Fibroblast of skin of scalp (primary cell): ENCODE measurements around the gene MAMDC2.

ENCODE experiments used
- DNase-seq: peaks from one replicate; pipeline ENCODE4 v3.0.0-alpha.2; 2013

The MAMDC2 gene

GRCh38 chr9:70066874-70067273 is 23.2 kb downstream of the MAMDC2 start:
- no peak for DNase-seq

DNA sequence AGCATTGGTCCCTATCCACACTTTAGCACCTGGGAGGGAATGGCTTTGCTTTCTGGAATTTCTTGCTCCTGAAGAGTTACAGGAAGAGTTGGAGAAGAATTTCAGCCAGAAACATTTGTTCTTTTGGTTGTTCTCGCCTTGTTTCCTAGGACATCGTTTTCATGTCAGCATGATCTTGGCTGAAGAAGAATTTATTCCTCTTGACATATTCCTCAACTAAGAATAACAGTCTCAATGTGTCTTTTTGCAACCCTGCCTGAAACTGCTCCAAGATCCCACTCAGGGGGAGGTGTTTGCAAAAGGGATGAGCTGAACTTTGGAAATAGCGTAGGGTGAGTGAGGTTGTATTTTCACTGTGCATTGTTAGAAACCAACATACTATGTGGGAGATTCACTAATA is 26.1 kb downstream of the MAMDC2 start:
- no peak for DNase-seq

DNA sequence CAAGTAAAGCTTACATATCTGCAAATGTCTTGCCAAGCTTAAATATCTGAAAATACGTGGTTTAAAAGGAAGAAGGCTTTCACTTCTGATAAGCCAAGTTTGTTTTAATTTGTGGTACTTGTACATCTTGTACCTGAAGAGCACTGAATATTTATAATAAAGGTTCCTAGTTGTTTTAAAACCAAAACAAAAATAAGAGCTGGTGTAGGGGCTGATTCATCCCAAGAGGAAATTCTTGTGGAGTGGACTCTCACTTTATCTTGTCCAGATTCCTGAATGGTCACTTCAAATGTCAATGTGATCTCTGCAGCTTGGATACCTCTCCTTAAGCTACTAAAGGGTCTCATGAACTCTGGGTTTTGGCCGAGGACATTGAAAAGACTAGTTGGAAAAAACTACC is 29.5 kb downstream of the MAMDC2 start:
- DNase-seq, result no peak

DNA sequence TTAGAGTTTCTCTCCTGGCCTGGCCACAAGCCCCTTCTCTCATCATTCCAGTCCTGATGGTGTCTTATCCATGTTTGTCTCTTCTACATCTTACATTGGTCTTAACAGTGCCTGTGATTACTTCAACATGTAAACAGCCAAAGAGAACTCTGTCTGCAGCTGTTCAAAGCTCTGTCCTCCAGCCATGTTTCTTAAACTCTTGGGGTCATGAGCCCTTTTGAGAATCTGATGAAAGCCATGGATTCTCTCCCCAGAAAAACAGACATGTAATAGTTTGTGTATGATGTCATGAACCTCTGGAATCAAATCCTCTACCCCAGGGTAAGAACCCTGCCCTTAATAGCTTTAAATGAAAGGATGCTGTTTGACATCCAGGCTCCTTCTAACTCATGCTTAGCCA is 30.1 kb downstream of the MAMDC2 start:
- DNase-seq, result no peak

- no peak for DNase-seq
Measured at GRCh38 chr9:70076678-70077077, 33.0 kb downstream of the MAMDC2 start.

DNA sequence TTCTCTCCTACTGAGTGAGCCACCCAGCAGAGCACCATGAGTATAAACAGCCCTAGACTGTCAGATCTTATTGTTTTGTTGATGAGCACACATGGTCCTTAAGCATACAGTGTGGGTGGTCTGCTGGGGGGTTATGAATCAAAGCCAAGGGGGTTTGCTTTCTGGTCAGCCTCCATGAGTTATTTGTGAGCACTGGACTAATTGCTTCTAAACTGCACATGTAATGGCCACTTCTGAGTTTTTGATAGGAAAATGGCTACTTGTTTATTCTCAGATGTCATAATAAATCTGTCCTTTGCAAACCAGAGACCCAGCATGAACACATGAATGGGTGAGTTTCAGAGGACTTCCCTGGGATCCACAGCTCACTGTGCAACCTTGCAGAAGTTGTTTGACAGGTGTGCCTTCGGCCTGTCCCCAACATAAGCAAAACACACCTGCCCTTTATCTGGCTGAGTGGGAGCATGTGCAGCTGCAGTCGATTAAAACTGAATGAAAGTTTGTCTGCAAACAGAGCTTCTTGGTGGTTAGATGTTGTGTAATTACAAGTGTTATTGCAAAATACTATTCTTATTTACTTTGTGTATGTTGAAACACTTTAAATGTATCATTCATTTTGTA is 35.9 kb downstream of the MAMDC2 start:
- no peak for DNase-seq

DNA sequence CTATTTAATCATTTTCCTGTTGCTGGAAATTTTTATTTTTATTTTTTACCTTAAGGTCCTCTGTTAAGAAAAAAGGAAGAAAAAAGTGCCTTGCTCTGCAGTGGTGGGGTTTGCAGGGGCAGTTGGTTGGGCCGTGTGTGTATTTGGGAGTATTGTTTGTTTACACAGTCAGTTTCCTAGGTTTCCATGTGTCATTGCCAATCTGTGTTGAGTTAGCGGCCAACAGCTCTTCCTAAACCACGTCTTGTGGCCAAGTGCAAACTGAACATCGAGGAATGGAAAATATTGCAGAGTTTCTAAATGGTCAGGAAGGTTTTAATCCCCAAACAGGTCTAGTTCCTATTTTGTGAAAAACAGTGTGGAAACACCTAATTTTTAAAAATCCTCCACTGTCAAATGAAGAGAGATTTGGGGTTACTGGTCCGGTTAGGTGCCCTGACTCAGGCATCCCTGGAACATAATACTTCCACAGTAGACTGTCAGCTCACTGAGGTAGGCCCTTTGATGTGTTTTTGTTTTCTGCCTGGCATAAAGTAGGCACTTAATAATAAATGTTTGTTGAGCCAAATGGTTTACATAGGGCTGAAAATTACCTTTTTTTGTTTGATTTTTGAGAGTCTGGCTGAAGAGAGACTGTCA is 37.0 kb downstream of the MAMDC2 start:
- DNase-seq, result peak; percentile 36

DNA sequence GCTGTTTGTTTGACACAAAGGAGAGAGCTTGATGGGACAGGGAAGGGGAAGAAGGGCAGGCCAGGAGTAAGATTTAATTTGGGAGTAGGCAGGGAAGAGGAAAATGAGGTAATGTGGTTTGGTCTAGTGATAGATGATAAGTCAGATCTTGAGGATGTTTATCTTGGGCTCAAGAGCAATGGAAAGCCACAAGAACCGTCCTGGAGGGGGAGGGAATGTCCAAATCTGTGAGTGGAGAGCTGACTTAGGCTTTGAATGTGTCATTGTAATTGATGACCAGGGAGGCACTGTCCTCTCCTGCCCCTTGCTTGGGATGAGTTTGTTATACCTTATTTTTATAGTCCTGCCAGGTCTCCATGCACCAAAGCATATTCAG is 37.5 kb downstream of the MAMDC2 start:
- peak; percentile 12 for DNase-seq

- DNase-seq, result no peak
Measured at GRCh38 chr9:70083429-70083828, 39.8 kb downstream of the MAMDC2 start.

GRCh38 chr9:70085241-70085640 is 41.6 kb downstream of the MAMDC2 start:
- DNase-seq, result peak; percentile 59

DNA sequence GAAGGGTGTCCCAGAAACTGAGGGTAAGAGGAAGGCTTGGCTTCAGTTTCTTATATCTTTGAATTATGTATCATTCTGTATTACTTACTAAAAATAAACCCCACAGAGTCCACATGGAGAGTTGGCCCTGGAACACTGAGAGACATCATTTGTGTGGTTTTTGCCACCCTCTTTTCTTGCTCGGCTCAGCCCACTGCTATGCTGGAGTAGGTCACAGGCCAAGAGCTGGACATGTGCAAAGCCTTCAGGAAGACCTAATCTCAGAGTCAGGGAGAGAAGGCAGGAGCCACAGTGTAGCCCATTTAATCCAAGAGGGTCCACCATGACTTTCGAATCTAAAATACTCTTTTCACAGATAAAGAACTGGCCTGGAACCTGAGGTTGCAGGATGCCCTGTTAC is 47.5 kb downstream of the MAMDC2 start:
- DNase-seq, result no peak

- no peak for DNase-seq
Measured at GRCh38 chr9:70091572-70091971, 47.9 kb downstream of the MAMDC2 start.

DNA sequence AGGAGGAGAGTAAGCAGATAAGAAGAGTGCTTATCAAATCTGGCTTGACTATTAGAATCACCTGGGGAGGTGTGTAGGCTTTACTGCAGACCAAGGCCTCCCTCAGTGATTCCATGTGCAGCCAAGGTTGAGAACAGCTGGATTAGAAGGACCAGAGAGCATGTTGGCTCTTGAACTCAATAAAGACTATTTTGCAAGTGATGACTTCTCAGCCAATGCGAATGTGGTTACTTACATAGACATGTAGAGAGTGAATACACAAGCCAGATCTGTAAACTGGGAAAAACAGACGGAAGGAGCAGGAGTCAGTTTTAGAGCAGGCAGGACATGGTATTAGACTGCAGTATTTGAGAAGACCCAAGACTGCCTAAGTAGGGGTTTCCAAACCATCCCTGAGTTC is 48.5 kb downstream of the MAMDC2 start:
- DNase-seq, result no peak

DNA sequence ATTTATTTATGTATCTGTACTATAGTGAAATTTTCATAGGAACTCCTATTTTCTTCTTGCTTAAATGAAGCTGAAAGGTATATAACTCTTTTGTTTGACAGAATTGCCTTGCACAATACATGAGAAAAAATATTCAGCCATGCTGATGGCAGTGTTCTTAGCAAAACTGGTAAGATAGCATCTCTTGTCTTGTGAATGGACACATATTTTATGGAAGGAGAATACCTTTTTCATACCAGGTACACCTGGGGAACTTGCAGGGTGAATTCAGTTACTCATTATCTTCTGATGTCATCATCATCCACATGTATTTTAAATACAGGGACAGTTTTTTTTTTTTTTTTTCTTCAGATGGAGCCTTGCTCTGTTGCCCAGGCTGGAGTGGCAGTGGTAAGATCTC is 49.4 kb downstream of the MAMDC2 start:
- no peak for DNase-seq

- no peak for DNase-seq
Measured at GRCh38 chr9:70093944-70094343, 50.3 kb downstream of the MAMDC2 start.

DNA sequence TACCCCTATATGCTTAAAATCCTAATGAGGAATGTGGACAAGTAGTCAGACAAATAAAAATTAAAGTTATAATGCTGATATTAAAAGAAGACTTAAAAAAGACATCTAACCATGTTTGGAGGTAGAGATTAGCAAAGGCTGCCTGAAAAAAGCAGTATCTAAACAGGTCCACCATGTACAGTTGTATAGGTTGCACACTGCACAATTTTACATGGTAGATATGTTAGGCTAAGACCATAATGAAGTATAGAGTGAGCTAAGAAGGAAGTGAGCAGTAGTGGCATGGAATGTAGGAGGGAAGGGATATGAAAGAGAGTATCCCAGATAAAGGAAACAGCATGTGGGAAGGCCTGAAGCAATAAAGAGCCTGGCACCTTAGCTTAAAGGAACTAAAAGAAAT is 51.1 kb downstream of the MAMDC2 start:
- DNase-seq, result no peak

- DNase-seq, result no peak
Measured at GRCh38 chr9:70097187-70097586, 53.5 kb downstream of the MAMDC2 start.

GRCh38 chr9:70100362-70100761 is 56.7 kb downstream of the MAMDC2 start:
- DNase-seq, result no peak

- no peak for DNase-seq
Measured at GRCh38 chr9:70101265-70101664, 57.6 kb downstream of the MAMDC2 start.

DNA sequence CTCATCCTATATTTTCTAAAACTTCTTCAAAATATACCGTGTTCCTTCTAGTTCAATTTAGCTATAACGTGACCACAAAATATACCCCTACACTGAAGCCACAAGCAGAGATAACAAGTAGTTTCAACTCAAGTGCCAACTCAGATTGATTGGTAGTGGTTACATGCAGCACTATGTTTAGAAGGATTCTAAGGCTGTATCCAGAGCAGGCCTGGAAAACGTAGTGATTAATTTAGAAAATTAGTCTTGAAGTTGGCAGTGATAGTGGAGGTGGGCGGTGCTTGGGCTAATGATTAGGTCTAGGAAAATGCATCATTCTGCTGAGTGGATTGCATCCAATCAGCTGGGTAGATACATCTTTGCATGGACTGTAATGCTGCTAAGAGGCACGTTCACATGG is 61.5 kb downstream of the MAMDC2 start:
- no peak for DNase-seq

GRCh38 chr9:70106571-70106970 is 62.9 kb downstream of the MAMDC2 start:
- DNase-seq, result no peak

DNA sequence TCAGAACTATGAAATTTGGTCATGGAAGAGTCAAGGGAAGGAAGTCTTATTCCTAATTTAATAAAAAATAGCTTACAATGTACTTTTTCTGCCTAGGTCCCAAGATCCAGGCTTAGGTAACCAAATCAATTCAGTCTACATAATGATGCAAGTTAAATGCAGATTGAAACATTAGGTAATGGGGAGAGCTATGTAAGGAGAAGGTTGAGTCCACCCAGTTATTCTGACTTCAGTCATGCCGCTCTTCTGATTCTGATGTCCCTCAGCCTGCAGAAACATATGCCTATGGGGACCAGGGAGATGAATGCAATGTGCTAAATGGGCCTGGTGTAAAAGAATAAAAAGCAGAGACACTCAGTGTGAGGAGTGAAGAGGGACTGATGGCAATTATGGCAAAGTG is 63.9 kb downstream of the MAMDC2 start:
- no peak for DNase-seq

DNA sequence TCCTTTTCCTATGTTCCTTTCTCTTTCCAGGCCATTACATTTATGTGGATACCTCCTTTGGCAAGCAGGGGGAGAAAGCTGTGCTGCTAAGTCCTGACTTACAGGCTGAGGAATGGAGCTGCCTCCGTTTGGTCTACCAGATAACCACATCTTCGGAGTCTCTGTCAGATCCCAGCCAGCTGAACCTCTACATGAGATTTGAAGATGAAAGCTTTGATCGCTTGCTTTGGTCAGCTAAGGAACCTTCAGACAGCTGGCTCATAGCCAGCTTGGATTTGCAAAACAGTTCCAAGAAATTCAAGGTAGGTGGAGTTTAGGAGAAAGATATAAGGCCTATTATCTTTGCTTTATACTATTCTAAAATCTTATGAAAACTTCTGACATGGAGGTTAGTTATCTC is 64.5 kb downstream of the MAMDC2 start:
- no peak for DNase-seq

DNA sequence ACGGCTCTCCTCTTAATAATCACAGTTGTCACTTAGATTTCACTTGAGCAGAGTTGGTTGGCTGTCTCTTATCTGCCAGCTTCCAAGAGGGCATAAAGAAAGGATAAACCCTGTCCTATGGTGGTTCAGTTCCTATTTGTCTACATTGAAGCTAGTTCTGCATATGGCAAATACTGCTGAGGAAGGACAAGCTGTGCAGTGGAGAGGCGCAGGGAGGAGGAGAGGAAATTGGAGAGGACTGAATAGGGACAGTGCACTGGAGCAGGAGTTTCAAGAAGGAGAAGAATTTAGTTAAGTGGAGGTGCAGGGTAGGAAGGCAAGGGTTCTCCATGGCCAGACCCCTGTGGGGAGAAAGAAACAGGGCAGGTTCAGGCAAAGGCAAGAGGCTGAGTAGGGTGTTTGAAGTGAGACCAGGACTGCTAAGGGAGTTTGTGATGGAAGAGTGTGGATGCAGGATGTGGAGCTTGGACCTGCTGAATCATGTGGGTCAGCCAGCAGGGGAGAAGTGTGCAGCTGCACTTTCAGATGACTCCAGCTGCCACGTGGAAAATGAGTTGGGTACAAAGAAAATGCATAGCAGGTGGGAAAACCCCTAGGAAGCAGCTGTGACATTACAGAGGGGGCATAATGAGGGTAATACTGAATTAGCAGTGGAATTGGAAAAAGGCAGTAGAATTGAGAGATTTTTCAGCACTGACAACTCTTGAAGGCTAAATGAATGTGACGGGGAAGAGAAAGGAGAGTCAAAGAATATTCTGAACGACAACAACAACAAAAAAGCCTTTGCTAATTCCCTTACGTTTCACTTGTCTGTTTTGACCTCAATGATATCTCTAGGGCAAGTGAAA is 66.8 kb downstream of the MAMDC2 start:
- no peak for DNase-seq
